MM.1S (cell line): ENCODE results near the gene C17orf107.

Experiments used
- EZH2 ChIP-seq: fragments of 300-600 bp; sonication (generic); optimal IDR thresholded peaks from 2 replicates; pipeline ENCODE3; 2017; ENCODE audit warnings: low read depth, mild to moderate bottlenecking, antibody characterized with exemption, low read length, mixed read lengths
- TF ChIP-seq, protein P1 (sequence below): fragments of 300-600 bp; sonication (generic); IDR thresholded peaks from 2 replicates; pipeline ENCODE4 v1.5.1; 2016; ENCODE audit warnings: antibody characterized with exemption, low read length, mixed read lengths

DNA sequence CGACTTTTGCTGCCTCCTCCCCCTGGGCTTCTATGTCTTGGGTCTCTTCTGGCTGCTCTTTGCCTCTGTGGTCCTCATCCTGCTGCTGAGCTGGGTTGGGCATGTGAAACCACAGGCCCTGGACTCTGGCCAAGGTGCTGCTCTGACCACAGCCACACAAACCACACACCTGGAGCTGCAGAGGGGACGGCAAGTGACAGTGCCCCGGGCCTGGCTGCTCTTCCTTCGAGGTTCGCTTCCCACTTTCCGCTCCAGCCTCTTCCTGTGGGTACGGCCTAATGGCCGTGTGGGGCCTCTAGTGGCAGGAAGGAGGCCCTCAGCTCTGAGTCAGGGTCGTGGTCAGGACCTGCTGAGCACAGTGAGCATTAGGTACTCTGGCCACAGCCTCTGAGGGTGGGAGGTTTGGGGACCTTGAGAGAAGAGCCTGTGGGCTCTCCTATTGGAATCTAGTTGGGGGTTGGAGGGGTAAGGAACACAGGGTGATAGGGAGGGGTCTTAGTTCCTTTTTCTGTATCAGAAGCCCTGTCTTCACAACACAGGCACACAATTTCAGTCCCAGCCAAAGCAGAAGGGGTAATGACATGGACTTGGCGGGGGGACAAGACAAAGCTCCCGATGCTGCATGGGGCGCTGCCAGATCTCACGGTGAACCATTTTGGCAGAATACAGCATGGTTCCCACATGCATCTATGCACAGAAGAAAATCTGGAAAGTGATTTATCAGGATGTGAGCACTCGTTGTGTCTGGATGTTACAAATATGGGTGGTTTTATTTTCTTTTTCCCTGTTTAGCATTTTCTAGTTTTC lies 35.0 kb downstream of the C17orf107 start:
- TF ChIP-seq, protein P1, sequence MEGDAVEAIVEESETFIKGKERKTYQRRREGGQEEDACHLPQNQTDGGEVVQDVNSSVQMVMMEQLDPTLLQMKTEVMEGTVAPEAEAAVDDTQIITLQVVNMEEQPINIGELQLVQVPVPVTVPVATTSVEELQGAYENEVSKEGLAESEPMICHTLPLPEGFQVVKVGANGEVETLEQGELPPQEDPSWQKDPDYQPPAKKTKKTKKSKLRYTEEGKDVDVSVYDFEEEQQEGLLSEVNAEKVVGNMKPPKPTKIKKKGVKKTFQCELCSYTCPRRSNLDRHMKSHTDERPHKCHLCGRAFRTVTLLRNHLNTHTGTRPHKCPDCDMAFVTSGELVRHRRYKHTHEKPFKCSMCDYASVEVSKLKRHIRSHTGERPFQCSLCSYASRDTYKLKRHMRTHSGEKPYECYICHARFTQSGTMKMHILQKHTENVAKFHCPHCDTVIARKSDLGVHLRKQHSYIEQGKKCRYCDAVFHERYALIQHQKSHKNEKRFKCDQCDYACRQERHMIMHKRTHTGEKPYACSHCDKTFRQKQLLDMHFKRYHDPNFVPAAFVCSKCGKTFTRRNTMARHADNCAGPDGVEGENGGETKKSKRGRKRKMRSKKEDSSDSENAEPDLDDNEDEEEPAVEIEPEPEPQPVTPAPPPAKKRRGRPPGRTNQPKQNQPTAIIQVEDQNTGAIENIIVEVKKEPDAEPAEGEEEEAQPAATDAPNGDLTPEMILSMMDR, result 0 out of 2 replicates have a peak, but pooled peaks have one; percentile 10
- TF ChIP-seq EZH2, result no peak
